GM20431 (cell line): ENCODE measurements around the gene TBXAS1.
"Not testable (repeated sequence)": the region's sequence is repeated elsewhere in the genome, so short reads cannot be mapped to it uniquely, and the experiment has no call there.

ENCODE experiments used
- in situ Hi-C: fragments of 300-500 bp; cut with MseI, MboI; formaldehyde crosslinking; loops from one replicate; pipeline ENCODE4 v1.15.0; 2020; ENCODE audit warnings: low sequenced_read_pairs; ENCODE audit not compliant: unreplicated experiment

Gene TBXAS1

GRCh38 chr7:139884441-139884840 is 55.4 kb downstream of the TBXAS1 start:
- in situ Hi-C loops = no loop called here

- in situ Hi-C loops = no loop called here
Observed at GRCh38 chr7:139885511-139885910, 56.4 kb downstream of the TBXAS1 start.

GRCh38 chr7:139886206-139886605 is 57.1 kb downstream of the TBXAS1 start:
- in situ Hi-C loops = no loop called here

DNA sequence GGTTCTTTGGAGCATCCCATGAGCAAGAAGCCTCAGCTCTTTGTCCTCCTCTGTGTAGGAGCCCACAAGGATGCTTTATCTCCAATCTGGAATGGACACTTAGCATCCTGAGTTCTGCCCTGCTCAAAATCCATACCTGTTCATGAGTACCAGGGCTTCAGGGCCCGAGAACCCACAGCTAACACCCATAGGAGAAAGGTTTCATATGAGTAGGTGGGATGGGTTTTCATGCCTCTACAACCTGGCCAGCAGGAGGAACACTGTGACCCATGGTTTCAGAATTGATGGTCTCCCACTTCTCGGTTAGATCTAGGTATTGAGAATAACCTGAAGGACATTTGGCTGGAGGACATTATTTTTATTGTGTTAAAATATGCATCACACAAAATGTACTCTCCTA is 57.8 kb downstream of the TBXAS1 start:
- in situ Hi-C loops = no loop called here

GRCh38 chr7:139887992-139888481 is 59.0 kb downstream of the TBXAS1 start:
- in situ Hi-C loops = no loop called here

GRCh38 chr7:139889186-139889871 is 60.3 kb downstream of the TBXAS1 start:
- in situ Hi-C loops = no loop called here

DNA sequence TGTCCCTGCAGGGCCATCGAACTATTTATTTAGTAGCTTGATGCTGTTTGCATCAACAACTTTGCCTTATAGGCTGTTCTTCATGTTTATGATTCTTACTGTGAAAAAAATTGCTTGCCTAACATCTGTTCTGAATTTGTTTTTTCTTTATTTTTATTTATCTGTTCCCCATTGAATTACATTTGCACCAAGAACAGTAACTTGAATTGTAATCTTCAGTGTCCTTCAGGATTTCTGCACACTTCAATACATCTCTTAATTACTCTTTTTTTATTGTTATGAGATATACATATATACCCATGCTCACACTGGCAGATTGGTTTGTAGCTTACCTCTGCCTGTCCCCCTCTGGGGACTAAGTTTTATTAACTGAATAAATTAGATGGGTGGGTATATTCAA is 64.4 kb downstream of the TBXAS1 start:
- in situ Hi-C loops = no loop called here

DNA sequence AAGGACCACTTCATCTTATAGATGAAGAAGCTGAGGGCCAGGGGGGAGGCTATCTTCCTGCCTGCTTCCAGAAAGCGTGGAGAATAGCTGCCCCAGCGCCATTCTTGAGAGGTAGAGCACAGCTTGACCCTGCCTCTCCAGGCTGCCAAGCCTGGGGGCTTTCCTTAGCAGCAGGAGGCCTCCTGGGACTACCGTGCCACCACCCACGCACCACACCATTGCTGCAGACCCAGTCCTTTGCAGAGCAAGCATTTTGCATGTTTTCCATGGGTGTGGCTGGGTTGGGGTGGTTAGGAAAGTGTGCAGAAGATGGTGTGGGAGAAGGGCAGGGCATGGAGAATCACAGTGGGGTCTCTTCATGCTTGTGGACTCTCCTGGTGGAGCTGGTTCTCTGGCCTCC is 64.9 kb downstream of the TBXAS1 start:
- in situ Hi-C loops = no loop called here

GRCh38 chr7:139895141-139895829 is 66.2 kb downstream of the TBXAS1 start:
- in situ Hi-C loops = no loop called here

GRCh38 chr7:139896288-139896687 is 67.2 kb downstream of the TBXAS1 start:
- in situ Hi-C loops = no loop called here

DNA sequence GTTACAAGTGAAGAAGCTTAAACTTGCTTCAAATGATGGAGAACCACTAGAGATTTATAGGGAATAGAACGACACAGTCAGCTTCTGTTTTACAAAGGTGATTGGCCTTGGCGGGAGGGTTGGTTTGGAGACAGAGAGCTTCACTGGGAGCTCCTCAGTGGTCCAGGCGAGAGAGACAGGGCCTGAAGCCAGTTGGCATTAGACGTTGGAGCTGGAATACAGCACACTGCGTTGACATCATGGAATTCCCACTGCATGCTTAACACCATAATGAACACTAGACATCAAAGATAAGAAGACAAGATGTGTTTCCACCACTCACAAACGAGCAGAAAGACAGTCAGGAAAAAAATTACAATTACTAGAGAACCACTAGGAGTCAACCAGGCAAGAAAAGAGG is 67.8 kb downstream of the TBXAS1 start:
- in situ Hi-C loops = no loop called here

GRCh38 chr7:139897422-139898090 is 68.5 kb downstream of the TBXAS1 start:
- in situ Hi-C loops = no loop called here

- in situ Hi-C loops = no loop called here
Observed at GRCh38 chr7:139898483-139898882, 69.4 kb downstream of the TBXAS1 start.

GRCh38 chr7:139899328-139899955 is 70.4 kb downstream of the TBXAS1 start:
- in situ Hi-C loops = no loop called here

- in situ Hi-C loops = no loop called here
Observed at GRCh38 chr7:139900326-139900725, 71.3 kb downstream of the TBXAS1 start.

- in situ Hi-C loops = no loop called here
Observed at GRCh38 chr7:139901056-139901795, 72.2 kb downstream of the TBXAS1 start.

GRCh38 chr7:139901901-139902300 is 72.8 kb downstream of the TBXAS1 start:
- in situ Hi-C loops = no loop called here

GRCh38 chr7:139902436-139903102 is 73.5 kb downstream of the TBXAS1 start:
- in situ Hi-C loops = no loop called here

- in situ Hi-C loops = not testable (repeated sequence)
Observed at GRCh38 chr7:139903103-139903477, 74.0 kb downstream of the TBXAS1 start.

DNA sequence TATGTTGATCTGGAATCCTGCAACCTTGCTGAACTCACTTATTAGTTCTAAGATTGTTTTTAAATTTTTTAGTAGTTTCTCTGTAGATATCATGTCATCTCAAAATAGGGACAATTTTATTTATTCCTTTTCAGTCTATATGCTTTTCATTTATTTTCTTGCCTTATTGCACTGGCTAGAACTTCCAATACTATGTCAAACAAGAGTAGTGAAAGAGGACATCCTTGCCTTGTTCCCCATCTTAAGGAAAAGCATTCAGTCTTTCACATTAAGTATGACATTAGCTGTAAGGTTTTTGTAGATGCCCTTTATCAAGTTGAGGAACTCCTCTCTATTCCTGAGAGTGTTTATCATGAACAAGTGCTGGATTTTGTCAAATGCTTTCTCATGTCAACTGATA is 77.8 kb downstream of the TBXAS1 start:
- in situ Hi-C loops = no loop called here
